ENCODE results near the gene LRIG2.

- TF ChIP-seq, protein P1, sequence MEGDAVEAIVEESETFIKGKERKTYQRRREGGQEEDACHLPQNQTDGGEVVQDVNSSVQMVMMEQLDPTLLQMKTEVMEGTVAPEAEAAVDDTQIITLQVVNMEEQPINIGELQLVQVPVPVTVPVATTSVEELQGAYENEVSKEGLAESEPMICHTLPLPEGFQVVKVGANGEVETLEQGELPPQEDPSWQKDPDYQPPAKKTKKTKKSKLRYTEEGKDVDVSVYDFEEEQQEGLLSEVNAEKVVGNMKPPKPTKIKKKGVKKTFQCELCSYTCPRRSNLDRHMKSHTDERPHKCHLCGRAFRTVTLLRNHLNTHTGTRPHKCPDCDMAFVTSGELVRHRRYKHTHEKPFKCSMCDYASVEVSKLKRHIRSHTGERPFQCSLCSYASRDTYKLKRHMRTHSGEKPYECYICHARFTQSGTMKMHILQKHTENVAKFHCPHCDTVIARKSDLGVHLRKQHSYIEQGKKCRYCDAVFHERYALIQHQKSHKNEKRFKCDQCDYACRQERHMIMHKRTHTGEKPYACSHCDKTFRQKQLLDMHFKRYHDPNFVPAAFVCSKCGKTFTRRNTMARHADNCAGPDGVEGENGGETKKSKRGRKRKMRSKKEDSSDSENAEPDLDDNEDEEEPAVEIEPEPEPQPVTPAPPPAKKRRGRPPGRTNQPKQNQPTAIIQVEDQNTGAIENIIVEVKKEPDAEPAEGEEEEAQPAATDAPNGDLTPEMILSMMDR (IDR thresholded peaks at IDR 0.05) = no peak
- TF ChIP-seq POLR2AphosphoS5 (IDR thresholded peaks at IDR 0.05) (no peak), EP300 (IDR thresholded peaks at IDR 0.05) (no peak)
Measured at GRCh38 chr1:113147073-113147625, 74.2 kb downstream of the LRIG2 start.

All from gastroesophageal sphincter (tissue), 3 donors.